22Rv1 (cell line): ENCODE data around the gene TMEM179.
"Not testable (repeated sequence)": the region's sequence is repeated elsewhere in the genome, so short reads cannot be mapped to it uniquely, and the experiment has no call there.

ENCODE experiments used
- CTCF ChIP-seq: fragments of 450-650 bp; IDR thresholded peaks from 2 replicates; pipeline ENCODE4 v1.5.1; 2017; ENCODE audit warnings: mild to moderate bottlenecking
- ZFX ChIP-seq: fragments of 450-650 bp; IDR thresholded peaks from 2 replicates; pipeline ENCODE4 v1.6.1; 2017; ENCODE audit warnings: antibody characterized with exemption, borderline replicate concordance

- not testable (repeated sequence) for TF ChIP-seq CTCF, ZFX
Measured at GRCh38 chr14:104579939-104580338, 24.6 kb downstream of the TMEM179 start.
